ENCODE data around the gene OR14I1.
"Not testable (repeated sequence)": the region's sequence is repeated elsewhere in the genome, so short reads cannot be mapped to it uniquely, and the experiment has no call there.

OR14I1 gene

DNA sequence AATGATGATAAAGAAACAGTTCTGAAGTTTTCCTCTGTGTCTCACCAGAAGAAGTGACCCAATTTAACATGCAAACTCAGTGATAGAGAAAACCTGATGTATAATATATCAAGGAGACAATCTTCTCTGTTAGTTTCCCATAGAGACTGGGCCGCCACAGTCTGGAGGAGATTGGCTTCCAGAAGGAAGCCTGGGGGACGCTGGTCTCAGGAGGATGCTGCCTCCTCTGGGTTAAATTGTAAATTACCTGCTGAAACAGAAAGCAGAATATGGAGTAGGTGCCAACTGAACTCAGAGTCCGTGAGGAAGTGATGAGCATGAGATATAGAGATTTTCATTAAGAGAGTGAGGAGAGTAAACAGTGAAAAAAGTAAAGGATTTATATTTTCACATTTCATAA, 15.8 kb downstream of the OR14I1 start:
- DNase-seq, result no peak

DNA sequence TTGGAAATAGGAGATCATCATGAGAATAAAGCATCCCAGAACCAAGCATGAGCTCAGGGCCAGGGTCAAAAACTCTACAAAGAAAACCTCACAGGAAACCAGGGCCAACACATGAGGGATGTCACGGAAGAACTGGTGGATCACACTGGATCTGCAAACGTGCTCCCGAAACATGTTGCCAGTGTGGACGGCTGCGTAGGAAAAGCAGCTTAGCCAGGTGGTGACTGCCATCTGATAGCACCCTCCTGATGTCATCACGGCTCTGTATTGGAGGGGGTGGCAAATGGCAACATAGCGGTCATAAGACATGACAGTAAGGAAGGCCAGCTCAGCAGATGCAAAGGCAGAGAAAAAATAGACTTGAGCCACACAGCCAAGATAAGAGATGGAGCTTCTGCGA, 20.9 kb downstream of the OR14I1 start:
- no peak for DNase-seq

DNA sequence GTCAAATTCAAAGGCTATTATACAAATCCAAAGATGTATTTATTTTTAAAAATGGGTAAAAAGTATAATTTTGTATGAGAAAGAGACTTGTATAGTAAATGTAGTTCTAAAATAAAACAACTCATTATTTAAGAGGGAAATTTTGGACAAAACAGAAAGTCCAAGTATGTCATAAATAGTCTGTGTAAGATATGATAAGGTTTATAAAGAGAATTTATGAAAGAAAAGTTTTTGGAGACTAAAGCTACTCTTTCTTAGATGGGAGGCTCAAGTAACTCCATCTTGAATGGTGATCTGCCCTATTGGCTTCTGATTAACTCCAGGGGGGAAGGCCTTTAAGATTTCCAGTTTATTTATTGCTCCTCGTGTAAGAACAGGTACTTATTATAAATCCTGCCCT, 32.6 kb downstream of the OR14I1 start:
- no peak for DNase-seq

DNA sequence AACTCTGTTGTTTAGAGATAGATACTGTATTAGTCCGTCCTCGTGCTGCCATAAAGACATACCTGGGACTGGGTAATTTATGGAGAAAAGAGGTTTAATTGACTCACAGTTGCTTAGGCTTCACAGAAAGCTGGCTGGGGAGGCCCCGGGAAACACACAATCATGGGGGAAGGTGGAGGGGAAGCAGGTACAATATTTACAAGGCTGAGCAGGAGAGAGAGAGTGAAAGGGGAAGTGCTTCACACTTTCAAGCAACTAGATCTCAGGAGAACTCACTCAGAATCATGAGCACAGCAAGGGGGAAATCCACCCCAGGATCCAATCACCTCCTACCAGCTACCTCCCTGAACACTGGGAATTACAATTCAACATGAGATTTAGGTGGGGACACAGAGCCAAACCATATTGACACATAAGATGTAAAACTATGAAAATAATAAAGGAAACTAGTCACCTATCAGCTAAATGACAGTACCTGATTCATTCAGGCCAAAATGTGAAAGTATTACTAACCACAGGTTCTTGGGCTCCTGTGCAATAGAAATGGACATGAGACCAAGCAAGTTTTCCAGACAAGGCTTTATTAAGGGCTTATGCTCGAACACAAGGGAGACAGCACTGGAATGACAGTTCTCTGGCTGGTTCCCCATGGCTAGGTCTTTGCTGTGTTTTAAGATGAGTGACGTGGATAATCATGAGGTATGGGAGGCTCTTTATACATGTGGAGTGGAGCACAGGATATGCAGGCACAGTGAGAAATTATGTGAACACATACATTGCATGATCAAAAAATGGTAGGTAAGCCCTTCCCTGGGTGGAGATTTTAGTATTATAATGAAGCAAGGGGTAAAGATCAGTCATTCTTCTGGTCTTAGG, 38.9 kb downstream of the OR14I1 start:
- DNase-seq, result not testable (repeated sequence)

DNA sequence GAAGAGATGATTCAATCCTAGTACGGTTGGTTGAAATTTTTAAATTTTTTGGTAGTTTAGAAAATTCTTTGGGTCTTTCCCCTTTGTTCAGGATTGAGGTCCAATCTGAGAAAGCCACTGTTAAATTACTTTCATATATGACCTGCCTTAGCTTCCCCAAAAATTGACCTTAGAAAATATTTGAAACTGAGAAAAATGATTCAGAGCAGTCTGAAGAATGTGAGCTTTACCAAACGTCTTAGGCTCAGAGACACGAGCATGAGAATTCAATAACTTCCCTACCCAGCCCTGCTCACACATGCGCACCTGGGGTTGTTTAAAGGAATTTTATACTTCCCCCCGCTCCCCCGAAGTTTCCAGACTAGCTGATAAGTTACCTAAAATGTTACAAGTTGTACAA, 45.8 kb downstream of the OR14I1 start:
- not testable (repeated sequence) for DNase-seq

DNA sequence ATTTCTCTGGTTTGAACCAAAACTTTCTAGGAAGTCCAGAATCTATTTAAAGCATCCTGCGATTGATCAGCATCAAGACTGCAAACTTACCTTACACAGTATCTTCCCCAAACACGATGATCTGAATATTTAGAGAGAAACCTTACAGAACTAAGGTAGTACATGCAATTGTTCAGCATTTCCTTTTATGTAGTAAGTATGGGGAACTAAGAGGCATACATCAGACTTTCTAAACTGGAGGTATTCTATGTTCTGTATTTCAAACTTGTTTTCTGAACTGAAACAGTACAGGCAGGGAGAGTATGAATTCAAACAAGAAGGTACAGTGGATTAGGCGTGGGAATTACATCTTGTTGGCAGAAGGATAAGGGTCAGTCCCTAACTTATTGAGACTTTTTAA, 47.2 kb downstream of the OR14I1 start, which contains the start of gene OR2T27:
Gene OR2T27, minus strand, starts transcription at position 175 of the 400 bp plus-strand sequence. CDS start 4,644 bp downstream, outside the sequence.
- DNase-seq, result not testable (repeated sequence)
